PC-9 (cell line): ENCODE measurements around the gene CD209.

Experiments used
- CTCF ChIP-seq: fragments of 200-600 bp; sonication (generic); conservative IDR thresholded peaks from 2 replicates; pipeline ENCODE4 v1.6.1; 2017; ENCODE audit warnings: mixed run types, antibody characterized with exemption, mild to moderate bottlenecking, moderate library complexity
- EZH2 ChIP-seq: fragments of 200-600 bp; sonication (generic); IDR thresholded peaks from 2 replicates; pipeline ENCODE4 v1.8.0; 2017; ENCODE audit warnings: antibody characterized with exemption, low read depth

GRCh38 chr19:7731218-7731595 is 16.1 kb downstream of the CD209 start:
- TF ChIP-seq CTCF (no peak), EZH2 (no peak)
